ENCODE measurements around the gene DEFB129. TPM values are rescaled to one million over a fixed set of nuclear protein-coding genes. Genes with fewer than 3 reads are reported as not detected.

The DEFB129 gene
- total RNA-seq, 1 donor from 2014 or later: not detected

Other genes starting within 250 kb of the DEFB129 start
- gene DEFB125, start 139.6 kb upstream of the DEFB129 start, total RNA-seq: not detected
- gene DEFB126, start 84.7 kb upstream of the DEFB129 start, total RNA-seq: not detected
- not detected for gene DEFB127, start 69.8 kb upstream of the DEFB129 start, total RNA-seq
- not detected for gene DEFB128, start 37.5 kb upstream of the DEFB129 start, total RNA-seq
- gene DEFB132, start 30.5 kb downstream of the DEFB129 start, total RNA-seq: not detected
- 11.1 TPM for gene C20orf96, start 63.5 kb downstream of the DEFB129 start, total RNA-seq
- 14.3 TPM for gene ZCCHC3, start 70.3 kb downstream of the DEFB129 start, total RNA-seq
- gene SOX12, start 98.3 kb downstream of the DEFB129 start, total RNA-seq: 15.0 TPM
- gene NRSN2, start 119.9 kb downstream of the DEFB129 start, total RNA-seq: 32.7 TPM
- gene TRIB3, start 153.5 kb downstream of the DEFB129 start, total RNA-seq: 10.3 TPM
- gene RBCK1, start 181.0 kb downstream of the DEFB129 start, total RNA-seq: 17.5 TPM
- gene TBC1D20, start 235.3 kb downstream of the DEFB129 start, total RNA-seq: 14.0 TPM

All from temporal lobe (tissue), 1 donor.